GM20000 (cell line): ENCODE measurements around the gene MAPK8IP1.
"Not testable (repeated sequence)": the region's sequence is repeated elsewhere in the genome, so short reads cannot be mapped to it uniquely, and the experiment has no call there.

Experiments used
- DNase-seq: peaks from one replicate; pipeline ENCODE4 v3.0.0; 2012; ENCODE audit warnings: low spot score
- TF ChIP-seq, protein P1 (sequence below): IDR thresholded peaks from 2 replicates; pipeline ENCODE4 v1.5.1; 2012; ENCODE audit warnings: mild to moderate bottlenecking, control low read depth; ENCODE audit errors: extremely low read depth, missing control alignments

MAPK8IP1 gene

DNA sequence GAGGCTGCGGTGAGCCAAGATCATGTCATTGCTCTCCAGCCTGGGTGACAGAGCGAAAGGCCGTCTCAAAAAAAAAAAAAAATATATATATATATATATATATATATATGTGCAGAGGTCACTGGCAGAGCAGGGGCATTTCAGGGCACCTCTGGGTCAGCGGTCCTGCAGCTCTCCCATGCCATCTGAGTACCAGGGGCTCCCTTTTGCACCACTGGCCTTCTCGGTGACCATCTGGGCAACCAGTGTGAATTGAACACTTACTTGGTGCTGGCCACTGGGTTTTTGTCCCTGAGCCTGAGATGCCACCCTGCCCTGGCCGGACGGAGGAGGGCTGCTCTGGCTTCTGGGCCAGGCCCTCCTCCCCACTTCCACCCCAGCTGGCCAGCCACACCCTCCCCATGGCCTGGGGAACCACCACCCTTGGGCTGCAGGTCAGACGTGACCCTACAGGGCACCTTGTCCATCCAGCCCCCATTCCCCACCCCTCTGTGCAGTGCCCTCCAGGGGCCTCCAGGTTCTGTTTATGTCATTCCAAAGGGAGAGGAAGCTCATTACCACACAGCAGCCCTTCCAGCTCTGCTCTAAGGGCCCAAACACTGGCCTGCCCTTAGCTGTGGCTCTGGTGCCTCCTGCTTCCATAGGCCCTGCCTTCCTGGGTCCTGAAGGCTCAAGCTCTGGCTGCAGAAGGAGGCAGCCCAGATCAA lies 10.3 kb downstream of the MAPK8IP1 start:
- DNase-seq, result no peak
- TF ChIP-seq, protein P1, sequence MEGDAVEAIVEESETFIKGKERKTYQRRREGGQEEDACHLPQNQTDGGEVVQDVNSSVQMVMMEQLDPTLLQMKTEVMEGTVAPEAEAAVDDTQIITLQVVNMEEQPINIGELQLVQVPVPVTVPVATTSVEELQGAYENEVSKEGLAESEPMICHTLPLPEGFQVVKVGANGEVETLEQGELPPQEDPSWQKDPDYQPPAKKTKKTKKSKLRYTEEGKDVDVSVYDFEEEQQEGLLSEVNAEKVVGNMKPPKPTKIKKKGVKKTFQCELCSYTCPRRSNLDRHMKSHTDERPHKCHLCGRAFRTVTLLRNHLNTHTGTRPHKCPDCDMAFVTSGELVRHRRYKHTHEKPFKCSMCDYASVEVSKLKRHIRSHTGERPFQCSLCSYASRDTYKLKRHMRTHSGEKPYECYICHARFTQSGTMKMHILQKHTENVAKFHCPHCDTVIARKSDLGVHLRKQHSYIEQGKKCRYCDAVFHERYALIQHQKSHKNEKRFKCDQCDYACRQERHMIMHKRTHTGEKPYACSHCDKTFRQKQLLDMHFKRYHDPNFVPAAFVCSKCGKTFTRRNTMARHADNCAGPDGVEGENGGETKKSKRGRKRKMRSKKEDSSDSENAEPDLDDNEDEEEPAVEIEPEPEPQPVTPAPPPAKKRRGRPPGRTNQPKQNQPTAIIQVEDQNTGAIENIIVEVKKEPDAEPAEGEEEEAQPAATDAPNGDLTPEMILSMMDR, result no peak

DNA sequence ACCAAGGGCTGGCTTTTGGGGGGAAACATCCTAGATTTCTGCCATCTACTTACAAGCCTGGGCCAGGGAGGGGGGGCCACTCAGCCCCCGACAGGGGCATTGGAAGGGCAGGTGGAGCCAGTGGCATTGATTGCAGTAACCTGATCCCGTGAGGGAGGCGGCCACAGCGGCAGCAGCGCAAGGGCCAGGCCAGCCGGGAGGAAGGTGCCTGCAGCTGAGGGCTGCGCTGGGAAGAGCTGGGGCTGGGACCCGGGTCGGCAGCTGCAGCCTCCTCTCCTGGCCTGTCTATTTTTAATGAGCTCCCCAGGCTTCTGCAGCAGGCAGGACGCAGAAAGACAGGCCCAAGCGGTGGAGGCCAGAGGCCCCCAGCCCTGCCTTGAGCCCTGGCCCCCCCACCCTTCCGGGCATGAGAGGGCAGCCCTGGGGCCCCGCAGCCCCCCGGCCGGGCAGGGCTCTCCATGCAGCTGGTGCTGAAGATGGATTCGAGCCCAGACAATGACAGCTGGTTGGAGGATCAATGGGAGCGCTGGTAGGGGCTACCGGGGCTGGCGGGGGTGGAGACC lies 11.1 kb downstream of the MAPK8IP1 start:
- no peak for DNase-seq
- TF ChIP-seq, protein P1, result no peak

GRCh38 chr11:45897556-45897955 lies 12.1 kb downstream of the MAPK8IP1 start:
- TF ChIP-seq, protein P1, result no peak
- no peak for DNase-seq

DNA sequence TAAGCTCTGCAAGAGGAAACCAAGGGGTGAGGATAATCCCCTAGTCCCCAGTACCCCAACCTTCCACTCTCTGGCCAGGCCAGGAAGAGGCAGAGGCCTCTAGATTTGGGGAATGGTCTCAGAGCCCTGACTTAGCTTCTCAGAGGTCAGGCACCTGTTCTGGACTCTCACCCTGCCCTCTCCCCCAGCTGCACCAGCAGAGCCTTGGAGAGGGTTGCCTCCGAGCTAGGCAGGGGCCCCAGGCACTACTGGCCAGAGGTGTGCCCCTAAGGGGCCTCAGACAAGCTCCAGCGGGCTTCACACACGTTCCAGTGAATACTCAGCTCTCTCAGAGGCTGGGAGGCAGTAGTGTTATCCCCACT lies 13.6 kb downstream of the MAPK8IP1 start:
- no peak for DNase-seq
- TF ChIP-seq, protein P1, result no peak

DNA sequence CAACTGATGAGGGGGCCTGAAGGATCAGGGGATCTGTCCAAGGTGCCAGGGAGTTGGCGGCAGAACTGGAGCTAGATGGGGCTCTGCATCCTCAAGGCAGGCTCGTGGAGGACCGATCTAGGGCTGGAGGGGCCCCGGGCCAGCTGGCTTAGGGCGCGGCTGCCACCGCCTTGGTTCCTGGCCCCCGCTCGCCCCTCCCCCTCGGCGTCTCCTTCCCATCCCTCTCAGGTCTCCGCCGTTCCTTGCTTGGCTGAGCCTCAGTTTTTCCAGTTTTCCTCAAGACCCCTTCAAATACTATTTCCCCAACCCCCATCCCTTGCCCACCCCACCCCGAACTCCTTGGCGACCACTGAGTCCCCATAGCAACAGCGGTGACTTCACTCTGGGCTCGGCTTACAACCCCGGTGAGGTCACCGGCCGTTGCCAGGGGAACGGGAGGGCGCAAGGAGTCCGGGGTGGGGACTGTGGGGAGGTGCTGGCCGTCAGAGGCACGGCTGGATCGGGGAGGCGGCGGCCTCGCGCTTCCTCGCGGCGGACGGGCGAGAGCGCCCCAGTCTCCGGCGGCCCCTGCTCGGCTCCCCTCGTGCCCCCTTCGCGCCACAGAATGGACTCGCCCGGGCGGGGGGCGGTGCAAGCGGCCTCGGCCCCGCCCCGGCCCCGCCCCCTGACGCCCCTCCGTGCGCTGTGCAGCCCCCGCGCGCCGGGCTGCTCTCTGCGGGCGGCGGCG lies 14.2 kb downstream of the MAPK8IP1 start:
- TF ChIP-seq, protein P1, result no peak
- DNase-seq, result peak; percentile 90

- not testable (repeated sequence) for DNase-seq
Measured at GRCh38 chr11:45900175-45900800, 14.8 kb downstream of the MAPK8IP1 start.

DNA sequence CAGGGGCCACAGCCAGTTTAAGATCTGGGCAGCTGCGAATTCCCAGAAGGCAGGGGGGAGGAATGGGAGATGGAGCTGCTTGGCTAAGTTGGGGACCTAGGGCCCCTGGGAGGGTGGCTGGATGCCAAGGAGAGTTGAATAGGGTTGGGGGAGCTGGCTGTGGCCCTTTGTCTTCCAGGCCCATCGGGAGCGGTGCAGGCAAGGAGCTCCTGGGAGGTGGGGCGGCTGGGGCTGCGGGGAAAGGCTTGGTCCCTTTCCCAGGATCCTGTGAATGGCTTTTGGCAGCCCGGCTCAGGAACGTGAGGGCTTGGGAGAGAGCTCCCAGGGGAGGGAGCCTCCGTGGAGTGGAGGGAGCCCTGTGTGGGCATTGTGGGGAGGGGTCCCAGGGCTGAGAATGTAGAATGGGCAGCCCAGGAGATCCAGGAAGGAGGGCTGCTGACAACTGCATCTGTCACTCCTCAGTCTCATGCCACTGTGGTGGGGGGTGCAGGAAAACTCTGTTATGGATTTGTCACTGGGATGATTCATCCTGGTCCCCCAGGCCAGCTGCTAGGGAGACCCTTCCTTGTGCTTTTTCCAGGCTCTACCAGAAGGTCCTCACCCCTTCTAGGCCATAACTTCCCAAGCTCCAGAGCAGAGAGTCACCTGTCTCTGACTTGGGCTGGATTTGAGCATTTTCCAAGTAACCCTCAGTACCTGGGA lies 15.6 kb downstream of the MAPK8IP1 start:
- TF ChIP-seq, protein P1, result no peak
- no peak for DNase-seq
